Prostate gland (tissue), 2 donors: ENCODE results near the gene DUSP15.

Experiments
- POLR2AphosphoS5 ChIP-seq: sonication (generic); formaldehyde crosslinking; IDR thresholded peaks from one replicate; pipeline ENCODE4 v1.6.1; 2017; ENCODE audit warnings: antibody characterized with exemption
- TF ChIP-seq, protein P1 (sequence below), 4 experiments: fragments of 200-600 bp in 2 of 4; fragments of 450-650 bp in 2 of 4; sonication (generic) in 2 of 4; IDR thresholded peaks; 1 replicate in 3 of 4; 2 replicates in 1 of 4; pipeline ENCODE4 v1.5.1; 2016 to 2019; ENCODE audit warnings: antibody characterized with exemption in 4 of 4, mild to moderate bottlenecking in 2 of 4, moderate library complexity in 2 of 4

DNA sequence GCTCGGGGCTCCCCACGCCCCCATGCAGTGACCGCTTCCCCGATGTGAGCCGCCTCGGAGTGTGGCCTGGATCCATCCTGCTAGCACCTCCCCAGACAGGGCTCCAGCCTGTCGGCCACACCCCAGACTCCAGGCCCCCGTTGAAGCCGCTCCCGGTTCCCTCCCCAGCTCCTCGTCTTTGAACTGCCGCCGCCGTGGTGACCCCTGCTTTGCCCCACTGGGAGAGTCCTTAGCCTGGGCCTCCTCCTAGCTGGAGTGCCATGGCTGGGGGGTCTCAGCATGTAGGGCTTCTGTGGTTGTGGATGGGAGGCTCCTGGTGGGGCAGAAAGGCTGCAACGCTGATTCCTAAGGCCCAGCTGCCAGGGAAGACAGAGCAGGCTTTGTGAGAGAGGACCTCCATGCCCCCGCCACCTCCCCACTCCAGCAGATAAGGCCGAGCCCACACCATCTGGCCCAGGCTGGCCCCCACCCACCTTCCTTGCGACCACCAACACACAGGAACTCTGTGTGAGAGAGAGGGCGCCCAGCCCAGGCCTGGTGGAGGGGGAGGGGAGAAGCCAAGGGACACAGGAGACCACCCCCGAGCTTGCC is 36.3 kb downstream of the DUSP15 start:
- TF ChIP-seq POLR2AphosphoS5 = no peak
- TF ChIP-seq, protein P1, sequence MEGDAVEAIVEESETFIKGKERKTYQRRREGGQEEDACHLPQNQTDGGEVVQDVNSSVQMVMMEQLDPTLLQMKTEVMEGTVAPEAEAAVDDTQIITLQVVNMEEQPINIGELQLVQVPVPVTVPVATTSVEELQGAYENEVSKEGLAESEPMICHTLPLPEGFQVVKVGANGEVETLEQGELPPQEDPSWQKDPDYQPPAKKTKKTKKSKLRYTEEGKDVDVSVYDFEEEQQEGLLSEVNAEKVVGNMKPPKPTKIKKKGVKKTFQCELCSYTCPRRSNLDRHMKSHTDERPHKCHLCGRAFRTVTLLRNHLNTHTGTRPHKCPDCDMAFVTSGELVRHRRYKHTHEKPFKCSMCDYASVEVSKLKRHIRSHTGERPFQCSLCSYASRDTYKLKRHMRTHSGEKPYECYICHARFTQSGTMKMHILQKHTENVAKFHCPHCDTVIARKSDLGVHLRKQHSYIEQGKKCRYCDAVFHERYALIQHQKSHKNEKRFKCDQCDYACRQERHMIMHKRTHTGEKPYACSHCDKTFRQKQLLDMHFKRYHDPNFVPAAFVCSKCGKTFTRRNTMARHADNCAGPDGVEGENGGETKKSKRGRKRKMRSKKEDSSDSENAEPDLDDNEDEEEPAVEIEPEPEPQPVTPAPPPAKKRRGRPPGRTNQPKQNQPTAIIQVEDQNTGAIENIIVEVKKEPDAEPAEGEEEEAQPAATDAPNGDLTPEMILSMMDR (IDR thresholded peaks at IDR 0.05) = no peak
